ENCODE results near the gene GNAT3. TPM values are rescaled to one million over a fixed set of nuclear protein-coding genes. Genes with fewer than 3 reads are reported as not detected.

The GNAT3 gene
- not detected for total RNA-seq

DNA sequence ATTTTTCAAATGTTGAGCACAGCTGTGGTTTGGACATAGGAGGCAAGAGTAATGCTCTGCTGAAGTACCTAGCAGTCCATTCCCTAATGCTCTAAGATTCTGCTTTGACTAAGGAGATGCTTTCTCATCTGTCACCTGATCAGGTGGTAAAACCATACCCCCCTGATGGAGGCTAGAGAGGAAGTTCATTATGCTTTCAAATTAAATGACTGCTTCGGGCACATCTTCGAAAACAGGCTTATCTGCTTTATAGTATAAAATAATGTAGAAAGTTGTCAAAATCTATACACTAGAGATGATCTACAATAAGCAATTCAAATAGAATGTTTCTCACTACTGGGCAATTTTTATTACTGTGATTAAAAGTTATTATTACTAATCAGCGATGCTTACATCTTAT, at the start of gene GNAT3:
TSS of gene GNAT3 (minus strand) at position 101 of the 400 bp plus-strand sequence. CDS start 138 bp downstream, outside the sequence.

Other genes with a start within 250 kb of the GNAT3 start
- gene CD36, start 126.6 kb upstream of the GNAT3 start, total RNA-seq: 133 TPM